Esophagus squamous epithelium (tissue), 5 donors: ENCODE results near the gene EGFLAM. TPM values are rescaled to one million over a fixed set of nuclear protein-coding genes. Genes with fewer than 3 reads are reported as not detected.

ENCODE experiments used
- DNase-seq: peaks from one replicate; lab custom pipeline; 2025; lab: John Stamatoyannopoulos, UW
- H3K27ac ChIP-seq, 4 donors: fragments of 200-600 bp; sonication (generic); one replicate each; pipeline ENCODE4 v1.5.1; 2016 to 2019; ENCODE audit warnings: mild to moderate bottlenecking in 1 of 4
- H3K27me3 ChIP-seq, 4 donors: fragments of 200-600 bp; sonication (generic); 1 replicate in 3 of 4; 2 replicates in 1 of 4; pipeline versions ENCODE4 v1.5.1 to v1.6.0; 2017 to 2021; ENCODE audit warnings: antibody characterized with exemption in 1 of 4
- H3K36me3 ChIP-seq, 3 donors: fragments of 200-600 bp; sonication (generic); one replicate each; pipeline ENCODE4 v1.5.1; 2016 to 2019
- H3K4me1 ChIP-seq, 3 donors: fragments of 200-600 bp; sonication (generic); one replicate each; pipeline ENCODE4 v1.5.1; 2017 to 2019
- H3K4me3 ChIP-seq, 4 donors: fragments of 200-600 bp; sonication (generic); 1 replicate in 3 of 4; 2 replicates in 1 of 4; pipeline ENCODE4 v1.5.1; 2016 to 2019; ENCODE audit warnings: mild to moderate bottlenecking in 2 of 4, moderate library complexity in 1 of 4
- H3K9me3 ChIP-seq, 3 donors: fragments of 200-600 bp; sonication (generic); one replicate each; pipeline ENCODE4 v1.5.1; 2016 to 2019
- CTCF ChIP-seq, 6 experiments: fragments of 450-650 bp in 4 of 6; fragments of 200-600 bp in 2 of 6; sonication (generic) in 2 of 6; IDR thresholded peaks; one replicate each; pipeline ENCODE4 v1.5.1; 2016 to 2019; ENCODE audit warnings: antibody characterized with exemption in 6 of 6, mild to moderate bottlenecking in 4 of 6, moderate library complexity in 4 of 6
- POLR2A ChIP-seq, 4 donors: fragments of 450-650 bp; IDR thresholded peaks; one replicate each; pipeline ENCODE4 v1.6.1; 2017; ENCODE audit warnings: antibody characterized with exemption in 4 of 4, mild to moderate bottlenecking in 4 of 4, moderate library complexity in 3 of 4
- whole genome bisulfite sequencing, 2 donors: methylation state at CpG; one replicate each; pipeline ENCODE4 v1.1.5; 2018; 5-methylcytosine and 5-hydroxymethylcytosine counted together
- intact Hi-C: fragments of 100-400 bp; cut with DNase I; formaldehyde crosslinking; loops from one replicate; pipeline ENCODE4 v1.15.0; 2022
- total RNA-seq, 4 donors: library from RNA; depleted of rRNA; stranded (reverse); fragments of >200 nt; gene quantifications; one replicate each; pipeline ENCODE4 v1.1.0, GENCODE V29; 2016
- donor health status: DM: yes; HTN: yes; CAD: no.

The EGFLAM gene
- total RNA-seq, 4 donors from 2014 or later = 0.38 to 3.3 (median 1.7) TPM

GRCh38 chr5:38433160-38433861 lies 175.0 kb downstream of the EGFLAM start:
- intact Hi-C loops = no loop called here
- Histone ChIP-seq H3K36me3 (no peaks in the 10 kb centered on the region), H3K27me3 (peaks cover 0 to 3% (median 0%) of the 10 kb centered on the region in 4 donors), H3K9me3 (no peaks in the 10 kb centered on the region), H3K4me3 (no peak overlapping the region), H3K27ac (peak overlapping the region in 3 of 4 donors; percentile 17 to 46 (median 25)), H3K4me1 (peaks cover 4 to 13% (median 8%) of the 10 kb centered on the region in 3 donors)
- no peak for TF ChIP-seq CTCF (IDR thresholded peaks at IDR 0.05)
- no peak for TF ChIP-seq POLR2A (IDR thresholded peaks at IDR 0.05)
- 26 to 40% methylated on average over 5 of the region's 6 CpGs for WGBS, 2 donors
- no peak for DNase-seq

GRCh38 chr5:38434966-38435705 lies 176.8 kb downstream of the EGFLAM start:
- intact Hi-C loops = no loop called here
- DNase-seq = no peak

GRCh38 chr5:38438757-38439156 lies 180.4 kb downstream of the EGFLAM start:
- Histone ChIP-seq H3K36me3 (no peaks in the 10 kb centered on the region), H3K27me3 (peaks cover 0 to 13% (median 0%) of the 10 kb centered on the region in 4 donors), H3K9me3 (no peaks in the 10 kb centered on the region), H3K4me1 (peaks cover 0 to 4% (median 3%) of the 10 kb centered on the region in 3 donors), H3K27ac (no peak overlapping the region), H3K4me3 (no peak overlapping the region)
- TF ChIP-seq CTCF (IDR thresholded peaks at IDR 0.05) (no peak), POLR2A (IDR thresholded peaks at IDR 0.05) (no peak)
- intact Hi-C loops = no loop called here
- no peak for DNase-seq
- WGBS, 2 donors = 82 to 87% methylated on average over 1 of the region's 1 CpG

More at GRCh38 chr5:38434966-38435705, 176.8 kb downstream of the EGFLAM start:
- no peaks in the 10 kb centered on the region for H3K9me3 ChIP-seq
- H3K27ac ChIP-seq = no peak overlapping the region
- WGBS, 2 donors = 80 to 88% methylated on average over 7 of the region's 7 CpGs
- H3K4me1 ChIP-seq = peaks cover 4 to 13% (median 8%) of the 10 kb centered on the region in 3 donors
- H3K4me3 ChIP-seq = no peak overlapping the region
- peaks cover 0 to 8% (median 0%) of the 10 kb centered on the region in 4 donors for H3K27me3 ChIP-seq
- TF ChIP-seq CTCF (IDR thresholded peaks at IDR 0.05) = no peak
- TF ChIP-seq POLR2A (IDR thresholded peaks at IDR 0.05) = no peak
- H3K36me3 ChIP-seq = no peaks in the 10 kb centered on the region

GRCh38 chr5:38441453-38442246 lies 183.3 kb downstream of the EGFLAM start:
- no peaks in the 10 kb centered on the region for H3K4me1 ChIP-seq
- H3K9me3 ChIP-seq = no peaks in the 10 kb centered on the region
- intact Hi-C loops = loop anchor here (5.0 to 10.0 kb wide), 2 partner anchors 113 to 366 kb away; partner anchors contain the start of gene LIFR
- DNase-seq = peak; percentile 7
- H3K27ac ChIP-seq = no peak overlapping the region
- 15 to 32% methylated on average over 6 to 9 of the region's 9 CpGs for WGBS, 2 donors
- peaks cover 0 to 22% (median 0%) of the 10 kb centered on the region in 4 donors for H3K27me3 ChIP-seq
- TF ChIP-seq POLR2A (IDR thresholded peaks at IDR 0.05) (no peak), CTCF (IDR thresholded peaks at IDR 0.05) (peak; percentile 73 to 97 (median 92))
- H3K4me3 ChIP-seq = no peak overlapping the region
- H3K36me3 ChIP-seq = no peaks in the 10 kb centered on the region
